Keratinocyte (primary cell): ENCODE results near the gene IKZF1. TPM values are rescaled to one million over a fixed set of nuclear protein-coding genes. Genes with fewer than 3 reads are reported as not detected.

ENCODE experiments used
- DNase-seq: peaks from one replicate; pipeline ENCODE4 v3.0.0-alpha.2; 2011; ENCODE audit warnings: low read depth, missing footprints, low spot score
- FAIRE-seq: peaks from 2 replicates; lab custom pipeline; 2011; peaks lifted over from hg19 to GRCh38; lab: Jason Lieb, UNC
- H2AFZ ChIP-seq: 2 replicates; pipeline ENCODE4 v1.6.0; 2012; ENCODE audit warnings: low read length, control low read depth, inconsistent platforms; ENCODE audit not compliant: control insufficient read depth
- H3K27ac ChIP-seq: 2 replicates; pipeline ENCODE4 v1.5.1; 2011; ENCODE audit warnings: low read length; ENCODE audit not compliant: control insufficient read depth, insufficient read depth
- H3K27me3 ChIP-seq: 3 replicates; pipeline ENCODE4 v1.6.0; 2011; ENCODE audit warnings: low read length; ENCODE audit not compliant: control insufficient read depth, insufficient read depth; ENCODE audit errors: extremely low read depth
- H3K36me3 ChIP-seq, 2 experiments: 2 replicates in 1 of 2; 3 replicates in 1 of 2; pipeline ENCODE4 v1.5.1; 2011; ENCODE audit warnings: low read length in 2 of 2, mild to moderate bottlenecking in 1 of 2; ENCODE audit not compliant: control insufficient read depth in 2 of 2, insufficient read depth in 2 of 2; ENCODE audit errors: extremely low read depth in 1 of 2
- H3K4me1 ChIP-seq: 3 replicates; pipeline ENCODE4 v1.5.1; 2011; ENCODE audit warnings: low read length; ENCODE audit not compliant: control insufficient read depth, insufficient read depth; ENCODE audit errors: extremely low read depth
- H3K4me2 ChIP-seq: 3 replicates; pipeline ENCODE4 v1.6.0; 2011; ENCODE audit warnings: low read depth, low read length; ENCODE audit not compliant: control insufficient read depth, insufficient read depth; ENCODE audit errors: extremely low read depth
- H3K4me3 ChIP-seq, 3 experiments: fragments of 200-600 bp in 1 of 3; sonication (generic) in 1 of 3; 2 replicates in 2 of 3; 3 replicates in 1 of 3; pipeline ENCODE4 v1.5.1; 2011 to 2016; ENCODE audit warnings: low read length in 3 of 3, mild to moderate bottlenecking in 3 of 3, control low read depth in 2 of 3, inconsistent platforms in 1 of 3, low read depth in 1 of 3, mixed read lengths in 1 of 3, mixed run types in 1 of 3, moderate library complexity in 1 of 3; ENCODE audit not compliant: control insufficient read depth in 2 of 3, insufficient read depth in 2 of 3; ENCODE audit errors: extremely low read depth in 1 of 3
- H3K79me2 ChIP-seq: 2 replicates; pipeline ENCODE4 v1.6.0; 2012; ENCODE audit warnings: low read length; ENCODE audit not compliant: control insufficient read depth, insufficient read depth
- H3K9ac ChIP-seq: 3 replicates; pipeline ENCODE4 v1.6.0; 2011; ENCODE audit warnings: low read length; ENCODE audit not compliant: control insufficient read depth, insufficient read depth; ENCODE audit errors: extremely low read depth
- H3K9me1 ChIP-seq: 3 replicates; pipeline ENCODE4 v1.6.0; 2011; ENCODE audit warnings: low read length; ENCODE audit not compliant: control insufficient read depth, insufficient read depth; ENCODE audit errors: extremely low read depth
- H3K9me3 ChIP-seq: 2 replicates; pipeline ENCODE4 v1.5.1; 2012; ENCODE audit warnings: low read depth, low read length; ENCODE audit not compliant: control insufficient read depth
- H4K20me1 ChIP-seq: 3 replicates; pipeline ENCODE4 v1.6.0; 2011; ENCODE audit warnings: low read length; ENCODE audit not compliant: control insufficient read depth, insufficient read depth; ENCODE audit errors: extremely low read depth
- EZH2 ChIP-seq: IDR thresholded peaks from one replicate; pipeline ENCODE4 v1.6.1; 2012; ENCODE audit warnings: inconsistent platforms, mild to moderate bottlenecking, low read length, moderate library complexity
- dilution Hi-C: fragments of 300-500 bp; cut with MboI; formaldehyde crosslinking; loops from one replicate; pipeline ENCODE4 v1.7.0; 2020; ENCODE audit warnings: low sequenced_read_pairs; ENCODE audit not compliant: extremely low pct_ligation_motif_present
- polyA plus RNA-seq, 5 experiments: library from polyadenylated mRNA; depleted of rRNA in 3 of 5; stranded (reverse) in 3 of 5; stranded (forward) in 1 of 5; unstranded in 1 of 5; fragments of >200 nt; gene quantifications; 1 replicate in 1 of 5; 2 replicates in 3 of 5; 3 replicates in 1 of 5; pipeline versions ENCODE4 v1.2.1 to v1.2.3, GENCODE V29; 2011 to 2012; ENCODE audit warnings: missing spikeins in 2 of 5, low read depth in 1 of 5, low replicate concordance in 1 of 5
- TF ChIP-seq, protein P1 (sequence below), 3 experiments: IDR thresholded peaks in 1 of 3; conservative IDR thresholded peaks in 1 of 3; optimal IDR thresholded peaks in 1 of 3; 2 replicates in 2 of 3; 3 replicates in 1 of 3; pipeline versions ENCODE3 to v1.5.1; 2011; ENCODE audit warnings: low read length in 3 of 3, mild to moderate bottlenecking in 3 of 3, moderate library complexity in 2 of 3, control low read depth in 1 of 3, inconsistent platforms in 1 of 3; ENCODE audit not compliant: insufficient read depth in 2 of 3; ENCODE audit errors: extremely low read depth in 1 of 3

Gene IKZF1
- polyA plus RNA-seq, 1 donor (not counting 4 experiments of a cell fraction or from before 2014, with no cell fraction given), result not detected

GRCh38 chr7:50436133-50436806 lies 131.8 kb downstream of the IKZF1 start:
- no peak overlapping the region for H2AFZ ChIP-seq
- dilution Hi-C loops, result no loop called here
- TF ChIP-seq, protein P1, sequence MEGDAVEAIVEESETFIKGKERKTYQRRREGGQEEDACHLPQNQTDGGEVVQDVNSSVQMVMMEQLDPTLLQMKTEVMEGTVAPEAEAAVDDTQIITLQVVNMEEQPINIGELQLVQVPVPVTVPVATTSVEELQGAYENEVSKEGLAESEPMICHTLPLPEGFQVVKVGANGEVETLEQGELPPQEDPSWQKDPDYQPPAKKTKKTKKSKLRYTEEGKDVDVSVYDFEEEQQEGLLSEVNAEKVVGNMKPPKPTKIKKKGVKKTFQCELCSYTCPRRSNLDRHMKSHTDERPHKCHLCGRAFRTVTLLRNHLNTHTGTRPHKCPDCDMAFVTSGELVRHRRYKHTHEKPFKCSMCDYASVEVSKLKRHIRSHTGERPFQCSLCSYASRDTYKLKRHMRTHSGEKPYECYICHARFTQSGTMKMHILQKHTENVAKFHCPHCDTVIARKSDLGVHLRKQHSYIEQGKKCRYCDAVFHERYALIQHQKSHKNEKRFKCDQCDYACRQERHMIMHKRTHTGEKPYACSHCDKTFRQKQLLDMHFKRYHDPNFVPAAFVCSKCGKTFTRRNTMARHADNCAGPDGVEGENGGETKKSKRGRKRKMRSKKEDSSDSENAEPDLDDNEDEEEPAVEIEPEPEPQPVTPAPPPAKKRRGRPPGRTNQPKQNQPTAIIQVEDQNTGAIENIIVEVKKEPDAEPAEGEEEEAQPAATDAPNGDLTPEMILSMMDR (optimal IDR thresholded peaks at IDR 0.05 in 1 of 3, IDR thresholded peaks at IDR 0.05 in 1 of 3, conservative IDR thresholded peaks at IDR 0.05 in 1 of 3; ENCODE audit: extremely low read depth in 1 of 3, insufficient read depth in 2 of 3, low read length in 3 of 3), result no peak
- TF ChIP-seq EZH2, result no peak
- H3K9me3 ChIP-seq, result no peaks in the 10 kb centered on the region
- no peak overlapping the region for H3K4me3 ChIP-seq
- no peak overlapping the region for H3K9ac ChIP-seq
- H3K9me1 ChIP-seq, result no peaks in the 10 kb centered on the region
- DNase-seq, result no peak
- no peaks in the 10 kb centered on the region for H3K36me3 ChIP-seq
- no peaks in the 10 kb centered on the region for H3K27me3 ChIP-seq
- H3K27ac ChIP-seq, result peak overlapping the region; percentile 55
- no peaks in the 10 kb centered on the region for H4K20me1 ChIP-seq
- peak overlapping the region; percentile 11 for H3K4me2 ChIP-seq
- no peak for FAIRE-seq
- peaks cover 11% of the 10 kb centered on the region for H3K4me1 ChIP-seq
- no peaks in the 10 kb centered on the region for H3K79me2 ChIP-seq

DNA sequence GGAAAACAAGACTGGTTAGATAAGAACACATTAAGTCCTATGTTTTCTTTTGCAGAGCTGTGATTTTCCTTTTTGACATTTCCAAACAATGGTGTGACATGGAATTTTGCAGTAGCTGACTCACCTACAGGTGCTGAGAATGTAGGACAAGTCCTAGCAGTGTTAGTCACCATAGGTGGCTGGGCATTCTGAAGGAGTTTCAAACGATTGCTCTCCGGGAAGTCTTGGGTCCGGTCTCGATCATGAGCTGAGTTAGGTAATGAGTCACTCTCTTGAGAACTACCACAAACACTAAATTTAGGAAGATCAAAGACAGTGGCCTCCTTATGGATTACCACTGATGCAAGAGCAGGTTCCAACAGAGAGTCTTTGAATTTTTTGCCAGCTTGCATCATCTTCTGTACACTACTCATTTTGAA lies 142.0 kb downstream of the IKZF1 start:
- dilution Hi-C loops, result no loop called here

More for the DNA sequence above, 142.0 kb downstream of the IKZF1 start:
- TF ChIP-seq, protein P1 (optimal IDR thresholded peaks at IDR 0.05 in 1 of 3, IDR thresholded peaks at IDR 0.05 in 1 of 3, conservative IDR thresholded peaks at IDR 0.05 in 1 of 3; ENCODE audit: extremely low read depth in 1 of 3, insufficient read depth in 2 of 3, low read length in 3 of 3), result no peak
- TF ChIP-seq EZH2, result no peak
- no peaks in the 10 kb centered on the region for H3K9me1 ChIP-seq
- no peak overlapping the region for H3K9ac ChIP-seq
- FAIRE-seq (peak; percentile 86), DNase-seq (peak; percentile 96)
- H3K4me1 ChIP-seq, result peaks cover 27% of the 10 kb centered on the region
- peaks cover 0 to 12% of the 10 kb centered on the region in 2 experiments for H3K36me3 ChIP-seq
- H3K4me3 ChIP-seq, result no peak overlapping the region
- H4K20me1 ChIP-seq, result no peaks in the 10 kb centered on the region
- H3K4me2 ChIP-seq, result peak overlapping the region; percentile 39
- no peaks in the 10 kb centered on the region for H3K9me3 ChIP-seq
- H3K79me2 ChIP-seq, result peaks cover 5% of the 10 kb centered on the region
- peak overlapping the region; percentile 66 for H3K27ac ChIP-seq
- H2AFZ ChIP-seq, result no peak overlapping the region
- H3K27me3 ChIP-seq, result no peaks in the 10 kb centered on the region
